ENCODE data around the gene SEMA5B.

DNA sequence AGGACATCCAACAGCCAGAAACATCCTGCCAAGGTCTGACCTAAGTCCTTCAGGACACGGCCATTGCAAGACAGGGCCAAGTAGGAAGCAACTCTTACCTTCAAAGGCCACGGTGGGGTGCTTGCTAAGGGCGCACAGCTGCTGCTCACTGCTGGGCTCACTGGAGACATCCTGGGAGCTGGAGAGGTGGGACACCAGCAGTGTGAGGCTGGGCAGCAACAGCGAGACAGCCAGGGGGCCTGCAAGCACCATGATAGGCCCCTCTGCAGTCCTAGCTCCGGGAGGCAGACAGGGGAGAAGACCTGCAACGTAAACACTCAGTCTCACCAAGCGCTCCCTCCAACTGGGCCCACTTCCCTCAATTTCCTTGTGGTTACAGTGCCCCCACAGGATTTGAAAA, 79.2 kb downstream of the SEMA5B start:
- TF ChIP-seq, protein P1, sequence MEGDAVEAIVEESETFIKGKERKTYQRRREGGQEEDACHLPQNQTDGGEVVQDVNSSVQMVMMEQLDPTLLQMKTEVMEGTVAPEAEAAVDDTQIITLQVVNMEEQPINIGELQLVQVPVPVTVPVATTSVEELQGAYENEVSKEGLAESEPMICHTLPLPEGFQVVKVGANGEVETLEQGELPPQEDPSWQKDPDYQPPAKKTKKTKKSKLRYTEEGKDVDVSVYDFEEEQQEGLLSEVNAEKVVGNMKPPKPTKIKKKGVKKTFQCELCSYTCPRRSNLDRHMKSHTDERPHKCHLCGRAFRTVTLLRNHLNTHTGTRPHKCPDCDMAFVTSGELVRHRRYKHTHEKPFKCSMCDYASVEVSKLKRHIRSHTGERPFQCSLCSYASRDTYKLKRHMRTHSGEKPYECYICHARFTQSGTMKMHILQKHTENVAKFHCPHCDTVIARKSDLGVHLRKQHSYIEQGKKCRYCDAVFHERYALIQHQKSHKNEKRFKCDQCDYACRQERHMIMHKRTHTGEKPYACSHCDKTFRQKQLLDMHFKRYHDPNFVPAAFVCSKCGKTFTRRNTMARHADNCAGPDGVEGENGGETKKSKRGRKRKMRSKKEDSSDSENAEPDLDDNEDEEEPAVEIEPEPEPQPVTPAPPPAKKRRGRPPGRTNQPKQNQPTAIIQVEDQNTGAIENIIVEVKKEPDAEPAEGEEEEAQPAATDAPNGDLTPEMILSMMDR (IDR thresholded peaks at IDR 0.05) = no peak
- no peak for TF ChIP-seq POLR2A (IDR thresholded peaks at IDR 0.05)
